NCI-H1417 (cell line): ENCODE measurements around the gene RPRD1A.
"Not testable (repeated sequence)": the region's sequence is repeated elsewhere in the genome, so short reads cannot be mapped to it uniquely, and the experiment has no call there.

Experiments
- DNase-seq, 3 experiments: peaks; one replicate each; lab custom pipeline; 2025; lab: John Stamatoyannopoulos, UW

RPRD1A gene

DNA sequence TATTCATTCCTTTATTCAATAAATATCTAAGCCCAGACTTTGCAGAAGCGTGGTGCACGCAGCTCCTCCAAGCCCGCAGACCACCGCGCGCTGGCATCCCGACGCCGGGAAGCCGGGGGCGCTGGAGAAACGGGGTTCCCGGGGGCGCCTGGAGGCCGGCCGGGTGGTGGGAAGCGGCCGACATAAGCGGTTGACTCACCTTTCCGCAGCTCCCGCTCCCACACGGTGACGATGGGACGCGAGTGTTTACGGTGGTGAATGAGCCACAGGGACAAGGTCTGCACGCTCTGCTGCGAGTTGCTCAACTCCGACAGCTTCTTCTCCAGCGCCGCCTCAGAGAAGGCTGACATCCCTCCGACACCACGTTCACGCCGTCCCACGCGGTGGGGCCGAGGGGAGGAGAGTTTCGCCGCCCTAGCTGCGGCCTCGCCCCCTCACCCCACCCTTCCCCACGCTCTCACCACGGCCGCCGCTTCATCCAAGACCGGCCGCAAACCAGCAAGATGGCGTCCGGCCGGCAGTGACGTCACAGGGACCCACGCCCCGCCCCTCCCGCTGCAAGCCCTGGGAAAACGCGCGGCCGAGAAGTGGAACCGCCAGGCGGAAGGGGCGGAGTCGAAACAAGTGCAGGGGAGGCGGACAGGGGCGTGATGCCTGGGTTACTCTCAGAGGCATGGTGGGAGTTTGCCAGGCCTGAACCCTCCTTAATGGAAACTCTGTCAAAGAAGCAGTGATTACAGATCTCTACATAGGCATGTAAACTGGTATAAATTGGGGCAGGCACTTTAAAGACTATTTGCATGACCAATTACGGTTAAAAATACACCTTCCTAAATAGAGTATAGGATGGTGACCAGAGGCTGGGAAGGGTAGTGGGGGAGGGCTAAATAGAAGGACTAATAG is at the start of gene RPRD1A:
TSS of gene RPRD1A (minus strand) at position 505 of the 903 bp plus-strand sequence. CDS start at position 350, 155 bp downstream.
- DNase-seq, result peak; percentile 91 to 99 (median 97)

DNA sequence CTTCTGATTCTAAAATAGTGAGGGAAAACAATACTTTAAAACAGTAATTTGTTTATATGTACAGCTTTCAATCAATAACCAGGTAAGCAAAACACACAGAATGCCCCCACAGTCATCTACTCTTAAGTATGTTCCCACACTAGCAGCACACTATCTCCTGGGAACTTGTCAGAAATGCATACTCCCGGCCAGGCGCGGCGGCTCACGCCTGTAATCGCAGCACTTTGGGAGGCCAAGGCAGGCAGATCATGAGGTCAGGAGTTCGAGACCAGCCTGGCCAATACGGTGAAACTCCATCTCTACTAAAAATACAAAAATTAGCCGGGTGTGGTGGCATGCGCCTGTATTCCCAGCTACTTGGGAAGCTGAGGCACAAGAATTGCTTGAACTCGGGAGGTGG is 49.4 kb upstream of the RPRD1A start:
- not testable (repeated sequence) for DNase-seq

GRCh38 chr18:36114738-36115137 is 47.4 kb upstream of the RPRD1A start:
- no peak for DNase-seq

DNA sequence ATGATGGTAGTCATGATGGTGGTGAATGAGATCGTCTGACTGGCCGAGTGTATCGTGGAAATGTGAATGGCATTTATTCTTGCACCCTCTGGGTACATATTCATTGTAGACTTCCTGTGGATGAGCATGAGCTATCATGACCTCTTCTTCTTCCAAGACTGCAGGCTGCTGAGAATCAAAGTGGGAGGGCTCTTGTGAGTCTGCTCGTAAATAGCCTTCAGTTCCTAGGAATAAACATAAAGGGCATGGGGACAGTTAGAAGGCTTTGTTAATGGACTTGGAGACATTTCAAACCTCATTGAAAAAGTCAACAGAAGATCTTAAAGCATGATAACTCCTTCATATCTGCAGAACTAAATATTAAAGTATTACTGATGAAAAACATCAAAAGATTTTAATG is 46.9 kb upstream of the RPRD1A start:
- no peak for DNase-seq

DNA sequence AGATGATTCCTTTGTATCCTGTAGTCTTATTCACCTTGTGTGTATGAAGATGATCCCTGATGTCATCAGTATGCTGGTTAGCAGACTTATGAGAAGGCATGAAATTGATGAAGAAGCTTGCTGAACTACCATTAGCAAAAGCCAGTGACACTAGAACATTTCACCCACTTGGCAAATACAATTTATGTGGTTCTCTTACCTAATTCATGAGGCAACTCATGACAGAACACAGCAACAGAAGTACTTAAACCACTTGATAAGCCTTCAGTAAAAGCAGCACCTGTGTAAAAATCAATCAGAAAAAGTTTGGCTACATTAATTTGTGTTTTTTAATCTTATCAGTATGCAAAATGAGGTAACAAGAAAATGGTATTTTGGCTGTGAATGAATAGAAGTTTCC is 44.9 kb upstream of the RPRD1A start:
- DNase-seq, result no peak

- no peak for DNase-seq
Observed at GRCh38 chr18:36109737-36110136, 42.4 kb upstream of the RPRD1A start.

- no peak for DNase-seq
Observed at GRCh38 chr18:36108601-36109000, 41.2 kb upstream of the RPRD1A start.

DNA sequence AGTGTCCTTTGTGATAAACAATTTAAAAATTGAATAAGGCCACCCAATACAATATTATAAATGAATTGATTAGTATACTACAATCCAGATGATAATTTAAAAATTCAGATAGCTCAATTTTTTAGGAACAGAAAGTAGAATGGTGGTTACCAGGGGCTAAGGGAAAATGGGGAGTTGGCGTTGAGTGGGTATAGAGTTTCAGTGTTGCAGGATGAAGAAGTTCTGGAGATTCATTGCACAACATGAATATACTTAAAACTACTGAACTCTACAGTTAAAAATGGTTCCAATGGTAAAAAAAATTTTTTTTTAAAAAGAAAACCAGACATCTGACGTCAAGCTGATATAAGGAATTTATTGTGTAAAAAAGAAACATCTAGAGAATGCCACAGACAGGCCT is 40.8 kb upstream of the RPRD1A start:
- DNase-seq, result no peak

DNA sequence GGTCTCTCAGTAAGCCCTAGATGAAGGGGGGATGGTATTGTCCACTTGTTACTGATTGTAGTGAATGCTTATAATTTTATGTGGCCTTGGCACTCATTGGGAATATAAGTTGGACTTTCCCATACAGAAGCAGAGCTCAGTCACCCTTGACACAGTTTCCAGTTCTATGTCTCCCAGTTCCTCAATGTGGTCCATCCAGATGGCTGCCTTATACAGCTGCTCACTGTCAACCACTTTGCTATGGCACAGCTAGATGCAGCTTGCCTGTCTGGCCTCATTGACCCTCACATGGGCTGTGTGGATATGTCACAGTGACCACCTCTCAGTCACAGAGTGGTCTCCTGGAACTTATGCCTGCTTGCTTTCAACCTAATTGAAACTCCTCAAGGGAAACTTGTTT is 40.1 kb upstream of the RPRD1A start:
- DNase-seq, result no peak

DNA sequence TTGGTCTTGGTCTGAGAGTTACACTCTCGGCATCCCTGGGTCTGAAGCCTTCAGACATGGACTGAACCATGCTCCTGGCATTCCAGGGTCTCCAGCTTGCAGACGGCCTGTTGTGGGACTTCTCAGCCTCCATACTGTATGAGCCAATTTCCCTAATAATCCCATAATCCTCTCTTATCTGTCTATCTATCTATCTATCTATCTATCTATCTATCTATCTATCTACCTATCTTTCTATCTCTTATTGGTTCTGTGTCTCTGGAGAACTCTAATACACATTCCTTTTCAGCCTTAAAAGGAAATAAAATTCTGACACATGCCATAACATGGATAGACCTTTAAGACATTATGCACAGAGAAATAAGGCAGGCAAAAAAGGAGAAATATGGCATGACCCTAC is 37.4 kb upstream of the RPRD1A start:
- DNase-seq, result no peak

DNA sequence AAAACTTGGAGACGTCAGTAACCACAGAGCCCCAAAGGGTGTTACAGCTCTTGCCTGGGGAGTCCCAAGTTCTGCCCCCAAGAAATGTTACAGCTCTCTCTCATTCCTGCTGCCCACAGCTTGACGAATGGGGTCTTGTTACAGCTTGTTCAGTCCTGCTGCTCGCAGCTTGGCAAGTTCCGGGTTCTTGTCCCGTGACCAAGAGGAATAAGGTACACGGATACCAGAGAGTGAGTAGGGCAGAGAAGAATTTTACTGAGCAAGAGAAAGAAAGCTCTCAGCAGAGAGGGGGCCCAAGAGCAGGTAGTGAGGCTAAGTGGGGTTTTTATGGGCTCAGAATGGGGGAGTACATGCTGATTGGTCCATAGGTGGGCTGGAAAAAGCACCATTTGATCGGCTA is 34.6 kb upstream of the RPRD1A start:
- DNase-seq, result no peak

DNA sequence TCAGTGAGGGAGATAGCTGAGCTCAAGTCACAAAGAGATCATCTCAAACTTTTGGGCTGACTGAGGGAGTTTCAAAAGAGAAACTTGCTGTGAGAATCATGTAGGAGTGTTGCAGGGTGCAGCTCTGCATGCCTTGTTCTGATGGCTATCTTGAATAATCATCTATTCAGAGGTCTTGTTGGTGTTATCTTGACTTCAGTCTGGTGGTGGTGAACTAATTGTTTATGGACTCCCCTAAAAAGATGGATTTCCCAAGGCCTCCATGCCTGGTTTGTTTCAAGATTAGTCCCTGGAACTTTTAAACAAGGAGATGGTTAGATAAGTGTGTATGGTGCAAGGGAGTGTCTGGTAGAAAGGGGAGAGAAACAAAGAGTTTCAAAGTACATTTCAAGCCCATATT is 32.0 kb upstream of the RPRD1A start:
- no peak for DNase-seq

DNA sequence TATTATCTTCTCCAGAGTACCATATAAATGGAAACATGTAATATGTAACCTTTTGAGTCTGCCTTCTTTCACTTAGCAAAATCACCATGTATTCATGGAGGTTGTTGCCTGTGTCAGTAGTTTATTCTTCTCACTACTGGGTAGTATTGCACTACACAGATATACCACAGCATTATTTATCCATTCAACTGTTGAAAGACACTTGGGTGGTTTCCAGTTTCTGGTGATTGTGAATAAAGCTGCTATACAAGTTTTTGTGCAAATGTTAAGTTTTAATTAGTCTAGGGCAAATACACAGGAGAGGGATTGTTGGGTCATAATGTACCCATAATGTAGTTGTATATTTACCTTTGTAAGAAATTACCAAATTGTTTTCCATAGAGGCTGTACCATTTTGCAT is 29.6 kb upstream of the RPRD1A start:
- no peak for DNase-seq

DNA sequence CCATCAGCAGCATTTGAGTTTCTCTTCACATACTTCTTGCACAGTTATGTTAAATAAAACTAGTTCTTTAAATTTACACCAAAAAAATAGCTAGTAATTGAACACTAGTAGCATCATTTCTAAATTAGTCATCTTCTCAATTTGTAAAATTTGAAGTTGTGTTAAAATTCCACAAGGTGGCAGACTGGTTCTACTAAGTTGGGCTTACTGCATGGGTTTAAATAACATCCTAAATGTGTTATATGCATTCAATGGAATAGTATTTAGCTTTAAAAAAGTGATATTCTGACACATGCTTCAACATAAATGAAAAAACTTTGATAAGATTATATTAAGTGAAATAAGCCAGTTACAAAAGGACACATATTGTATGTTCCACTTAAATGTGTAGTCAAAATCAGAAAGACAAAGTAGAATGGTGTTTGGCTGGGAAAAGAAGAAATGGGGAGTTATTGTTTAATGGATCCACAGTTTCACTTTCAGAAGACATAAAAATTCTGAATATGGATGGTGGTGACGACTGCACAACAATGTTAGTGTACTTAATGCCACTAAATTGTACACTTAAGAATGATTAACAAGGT is 28.7 kb upstream of the RPRD1A start:
- DNase-seq, result peak in 2 of 3 experiments; percentile 53 to 78

- no peak for DNase-seq
Observed at GRCh38 chr18:36094431-36094830, 27.1 kb upstream of the RPRD1A start.

DNA sequence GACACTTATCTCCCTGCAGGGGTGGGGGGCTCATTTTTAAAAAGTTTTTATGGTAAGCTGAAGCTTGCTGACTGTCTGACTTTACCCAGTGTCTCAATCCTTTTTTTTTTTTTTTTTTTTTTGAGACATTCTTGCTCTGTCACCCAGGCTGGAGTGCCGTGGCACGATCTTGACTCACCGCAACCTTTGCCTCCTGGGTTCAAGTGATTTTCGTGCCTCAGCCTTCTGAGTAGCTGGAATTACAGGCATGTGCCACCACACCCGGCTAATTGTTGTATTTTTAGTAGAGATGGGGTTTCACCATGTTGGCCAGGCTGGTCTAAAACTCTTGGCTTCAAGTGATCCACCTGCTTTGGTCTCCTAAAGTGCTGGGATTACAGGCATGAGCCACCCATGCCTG is 24.8 kb upstream of the RPRD1A start:
- DNase-seq, result not testable (repeated sequence)

DNA sequence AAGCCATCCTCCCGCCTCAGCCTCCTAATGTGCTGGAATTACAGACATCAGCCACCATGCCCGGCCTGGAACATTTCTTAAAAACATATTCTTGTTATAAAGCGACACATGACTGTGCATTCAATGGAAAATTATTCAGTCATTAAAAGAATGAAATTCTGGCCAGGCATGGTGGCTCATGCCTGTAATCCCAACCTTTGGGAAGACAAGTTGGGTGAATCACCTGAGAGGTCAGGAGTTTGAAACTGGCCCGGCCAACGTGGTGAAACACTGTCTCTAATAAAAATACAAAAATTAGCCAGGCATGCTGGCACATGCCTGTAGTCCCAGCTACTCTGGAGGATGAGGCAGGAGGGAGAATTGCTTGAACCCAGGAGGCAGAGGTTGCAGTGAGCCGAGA is 21.6 kb upstream of the RPRD1A start:
- no peak for DNase-seq

DNA sequence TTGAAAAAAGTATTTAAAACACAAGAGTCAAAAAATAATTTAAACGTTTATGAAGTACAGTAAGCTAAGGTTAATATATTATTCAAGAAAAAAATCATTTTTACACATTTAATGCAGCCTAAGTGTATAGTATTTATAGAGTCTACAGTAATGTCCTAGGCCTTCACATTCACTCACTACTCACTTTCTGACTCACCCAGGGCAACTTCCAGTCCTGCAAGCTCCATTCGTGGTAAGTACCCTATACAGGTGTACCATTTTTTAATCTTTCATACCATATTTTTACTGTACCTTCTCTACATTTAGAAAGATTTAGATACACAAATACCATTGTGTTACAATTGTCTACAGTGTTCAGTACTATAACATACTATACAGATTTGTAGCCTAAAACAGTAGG is 20.9 kb upstream of the RPRD1A start:
- DNase-seq, result no peak

DNA sequence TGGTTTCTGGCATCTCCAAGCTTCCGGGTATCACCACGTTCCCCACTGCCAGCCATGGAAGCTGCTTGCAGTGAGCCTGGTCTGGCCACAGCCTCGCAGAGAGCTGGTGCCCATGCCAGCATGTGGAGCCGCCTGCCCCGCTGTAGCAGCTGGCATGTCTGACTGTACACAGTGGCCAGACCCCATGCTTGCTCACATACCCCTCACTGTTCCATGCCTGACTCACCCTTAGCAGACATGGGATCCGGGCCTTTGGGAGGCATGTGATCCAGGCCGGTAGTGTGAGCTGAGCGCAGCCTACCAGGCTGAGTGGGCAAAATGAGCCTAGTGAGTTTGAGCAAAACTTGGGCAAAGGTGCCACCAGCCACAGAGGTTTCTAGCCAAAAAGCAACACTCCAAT is 18.8 kb upstream of the RPRD1A start:
- DNase-seq, result no peak

- no peak for DNase-seq
Observed at GRCh38 chr18:36085195-36085594, 17.8 kb upstream of the RPRD1A start.

DNA sequence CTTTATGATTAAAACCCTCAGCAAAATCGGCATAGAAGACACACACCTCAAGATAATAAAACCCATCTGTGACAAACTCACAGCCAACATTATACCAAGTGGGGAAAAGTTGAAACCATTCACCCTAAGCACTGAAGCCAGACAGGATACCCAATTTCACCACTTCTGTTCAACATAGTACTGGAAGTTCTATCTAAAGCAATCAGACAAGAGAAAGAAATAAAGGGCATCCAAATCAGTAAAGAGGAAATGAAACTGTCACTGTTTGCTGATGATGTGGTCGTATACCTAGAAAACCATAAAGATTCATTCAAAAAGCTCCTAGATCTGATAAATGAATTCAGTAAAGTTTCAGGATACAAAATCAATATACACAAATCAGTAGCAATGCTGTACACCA is 16.4 kb upstream of the RPRD1A start:
- no peak for DNase-seq

- DNase-seq, result not testable (repeated sequence)
Observed at GRCh38 chr18:36081118-36081517, 13.8 kb upstream of the RPRD1A start.

DNA sequence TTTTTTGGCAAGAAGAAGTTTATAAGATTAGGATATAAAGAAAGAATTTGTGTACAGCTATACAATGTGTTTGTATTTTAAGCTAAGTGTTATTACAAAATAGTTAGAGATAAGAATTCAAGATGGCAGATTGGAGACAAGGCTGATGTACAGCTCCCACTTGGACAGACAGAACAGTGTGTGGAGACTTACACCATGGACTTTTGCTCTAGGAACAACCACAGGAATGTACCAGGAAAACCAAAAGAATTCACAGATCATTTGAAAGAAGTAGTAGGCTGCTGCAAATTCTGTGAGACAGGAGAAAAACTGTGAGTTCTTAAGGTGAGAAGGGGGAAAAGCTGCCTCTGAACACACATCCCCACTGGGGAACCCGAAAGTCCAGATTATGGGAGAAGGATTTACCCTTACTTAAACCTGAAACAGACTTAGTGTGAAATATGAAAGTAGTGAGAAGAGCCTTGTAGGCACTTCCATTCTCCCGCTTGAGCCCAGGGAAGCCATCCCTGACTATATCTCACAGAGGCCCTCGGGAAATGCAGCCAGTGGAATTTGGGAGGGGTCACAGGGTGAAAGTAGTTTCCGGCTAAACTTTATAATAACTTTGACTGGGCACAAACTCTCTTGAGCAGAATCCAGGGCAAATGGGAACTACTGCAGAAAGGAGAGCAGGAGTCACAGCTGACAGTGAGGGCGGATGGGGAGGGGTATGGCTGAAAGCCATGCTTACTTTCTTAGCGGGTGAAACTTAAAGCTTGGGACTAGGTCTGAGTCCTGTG is 11.6 kb upstream of the RPRD1A start:
- DNase-seq, result no peak
